ENCODE data around the gene SEMA3D. TPM values are rescaled to one million over a fixed set of nuclear protein-coding genes. Genes with fewer than 3 reads are reported as not detected.

SEMA3D gene
- total RNA-seq, 1 donor = 3.0 TPM

DNA sequence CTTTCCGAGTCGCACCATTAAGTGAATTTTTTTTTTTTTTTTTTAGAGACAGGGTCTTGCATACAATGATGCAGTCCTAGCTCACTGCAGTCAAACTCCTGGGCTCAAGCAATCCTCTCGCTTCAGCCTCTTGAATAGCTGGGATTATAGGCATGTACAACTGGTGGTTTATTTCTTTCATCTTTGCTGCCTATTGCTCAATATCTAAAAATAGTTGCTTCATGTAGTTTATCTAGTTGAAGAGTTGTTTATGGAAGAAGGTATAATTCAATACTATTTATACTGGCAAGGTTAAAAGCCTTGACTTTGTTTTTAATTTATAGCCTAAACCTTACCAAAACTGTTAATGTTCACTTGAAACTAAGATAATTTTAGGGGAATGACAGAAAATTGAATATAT lies 66.9 kb downstream of the SEMA3D start:
- peak; percentile 50 for DNase-seq (ENCODE audit: low read depth)
- H3K4me3 ChIP-seq (ENCODE audit: low read depth, low read length) = no peak overlapping the region
- TF ChIP-seq, protein P1, sequence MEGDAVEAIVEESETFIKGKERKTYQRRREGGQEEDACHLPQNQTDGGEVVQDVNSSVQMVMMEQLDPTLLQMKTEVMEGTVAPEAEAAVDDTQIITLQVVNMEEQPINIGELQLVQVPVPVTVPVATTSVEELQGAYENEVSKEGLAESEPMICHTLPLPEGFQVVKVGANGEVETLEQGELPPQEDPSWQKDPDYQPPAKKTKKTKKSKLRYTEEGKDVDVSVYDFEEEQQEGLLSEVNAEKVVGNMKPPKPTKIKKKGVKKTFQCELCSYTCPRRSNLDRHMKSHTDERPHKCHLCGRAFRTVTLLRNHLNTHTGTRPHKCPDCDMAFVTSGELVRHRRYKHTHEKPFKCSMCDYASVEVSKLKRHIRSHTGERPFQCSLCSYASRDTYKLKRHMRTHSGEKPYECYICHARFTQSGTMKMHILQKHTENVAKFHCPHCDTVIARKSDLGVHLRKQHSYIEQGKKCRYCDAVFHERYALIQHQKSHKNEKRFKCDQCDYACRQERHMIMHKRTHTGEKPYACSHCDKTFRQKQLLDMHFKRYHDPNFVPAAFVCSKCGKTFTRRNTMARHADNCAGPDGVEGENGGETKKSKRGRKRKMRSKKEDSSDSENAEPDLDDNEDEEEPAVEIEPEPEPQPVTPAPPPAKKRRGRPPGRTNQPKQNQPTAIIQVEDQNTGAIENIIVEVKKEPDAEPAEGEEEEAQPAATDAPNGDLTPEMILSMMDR (IDR thresholded peaks at IDR 0.05; ENCODE audit: insufficient read depth, low read depth, low read length) = no peak

GRCh38 chr7:85115862-85116261 lies 71.0 kb downstream of the SEMA3D start:
- H3K4me3 ChIP-seq (ENCODE audit: low read depth, low read length) = no peak overlapping the region
- TF ChIP-seq, protein P1 (IDR thresholded peaks at IDR 0.05; ENCODE audit: insufficient read depth, low read depth, low read length) = no peak
- DNase-seq (ENCODE audit: low read depth) = no peak

DNA sequence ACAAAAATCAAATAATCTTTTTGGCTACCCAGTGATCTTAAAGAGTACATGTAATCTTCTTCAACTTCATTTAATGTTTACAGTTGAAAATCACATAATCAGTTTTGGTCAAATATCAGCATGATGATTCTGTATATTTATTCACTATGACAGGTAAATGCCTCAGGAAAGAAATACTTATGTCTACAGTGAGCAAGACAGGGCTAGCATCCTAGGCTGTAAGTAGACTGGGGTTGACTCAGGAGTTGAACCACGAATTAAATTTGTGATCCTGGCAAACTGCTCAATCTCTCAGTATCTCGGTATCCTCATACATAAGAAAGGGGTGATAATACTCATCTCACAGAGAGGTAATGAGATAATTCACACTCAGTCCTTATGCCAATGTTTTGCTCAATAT lies 71.8 kb downstream of the SEMA3D start:
- TF ChIP-seq, protein P1 (IDR thresholded peaks at IDR 0.05; ENCODE audit: insufficient read depth, low read depth, low read length) = no peak
- no peak for DNase-seq (ENCODE audit: low read depth)
- no peak overlapping the region for H3K4me3 ChIP-seq (ENCODE audit: low read depth, low read length)

GRCh38 chr7:85114342-85114741 lies 72.5 kb downstream of the SEMA3D start:
- DNase-seq (ENCODE audit: low read depth) = no peak
- TF ChIP-seq, protein P1 (IDR thresholded peaks at IDR 0.05; ENCODE audit: insufficient read depth, low read depth, low read length) = no peak
- H3K4me3 ChIP-seq (ENCODE audit: low read depth, low read length) = no peak overlapping the region

DNA sequence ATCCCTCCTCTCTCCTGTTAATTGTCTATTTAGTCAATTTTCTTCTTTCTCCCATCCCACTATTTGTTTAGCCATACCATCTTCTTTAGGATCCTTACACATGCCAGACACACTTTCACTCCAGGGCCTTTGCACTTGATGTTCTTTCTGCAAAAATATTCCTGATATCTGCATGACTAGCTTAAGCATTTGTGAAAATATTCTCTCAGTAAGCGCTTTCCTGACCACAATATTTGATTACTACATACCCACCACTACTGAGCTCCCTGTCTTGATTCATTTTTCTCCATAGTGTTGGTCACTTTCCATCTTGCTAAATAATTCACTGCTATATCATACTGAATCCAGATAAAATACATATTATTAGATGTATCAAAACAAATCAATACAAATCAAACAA lies 75.1 kb downstream of the SEMA3D start:
- no peak overlapping the region for H3K4me3 ChIP-seq (ENCODE audit: low read depth, low read length)
- DNase-seq (ENCODE audit: low read depth) = no peak
- TF ChIP-seq, protein P1 (IDR thresholded peaks at IDR 0.05; ENCODE audit: insufficient read depth, low read depth, low read length) = no peak

GRCh38 chr7:85106719-85107118 lies 80.1 kb downstream of the SEMA3D start:
- no peak overlapping the region for H3K4me3 ChIP-seq (ENCODE audit: low read depth, low read length)
- DNase-seq (ENCODE audit: low read depth) = no peak
- TF ChIP-seq, protein P1 (IDR thresholded peaks at IDR 0.05; ENCODE audit: insufficient read depth, low read depth, low read length) = no peak

DNA sequence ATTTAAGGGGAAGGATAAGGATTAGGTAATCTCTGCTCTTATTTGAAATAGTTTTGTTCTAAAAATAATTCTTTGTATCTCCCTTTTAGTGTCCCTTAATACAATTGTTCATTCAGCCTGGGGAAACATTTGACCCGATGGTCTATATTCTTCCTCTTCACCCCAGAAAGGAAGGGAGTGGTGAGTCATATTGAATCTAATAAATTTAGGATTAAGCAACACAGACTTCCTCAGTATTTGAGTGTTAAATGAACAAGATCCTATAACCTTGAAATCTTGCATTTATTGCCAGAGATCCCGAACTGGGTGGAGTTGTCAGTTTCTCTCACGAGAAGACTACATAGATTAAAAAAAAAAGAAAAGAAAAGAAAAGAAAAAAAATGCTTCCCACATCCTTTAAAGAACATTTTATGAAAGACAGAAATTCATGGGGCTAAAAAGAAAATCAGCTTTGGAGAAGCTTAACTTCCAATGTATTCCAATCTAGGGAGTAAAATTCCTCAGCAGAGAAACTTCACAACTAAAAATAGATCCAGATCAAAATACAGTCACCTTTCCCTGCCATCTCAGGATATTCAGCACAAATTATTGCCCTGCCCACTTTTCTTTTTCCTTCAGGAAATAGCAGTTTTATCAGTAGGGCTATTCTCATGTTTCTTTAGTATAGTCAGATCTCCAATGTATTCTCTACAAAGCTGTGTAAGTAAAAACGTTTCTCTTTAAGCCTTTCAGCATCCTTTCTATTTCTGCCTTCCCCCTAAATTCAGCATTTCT lies 82.2 kb downstream of the SEMA3D start:
- TF ChIP-seq, protein P1 (IDR thresholded peaks at IDR 0.05; ENCODE audit: insufficient read depth, low read depth, low read length) = no peak
- peak; percentile 42 for DNase-seq (ENCODE audit: low read depth)
- no peak overlapping the region for H3K4me3 ChIP-seq (ENCODE audit: low read depth, low read length)
